Erythroblast (primary cell): ENCODE results near the gene DNAJC2.

ENCODE experiments used
- GATA1 ChIP-seq: IDR thresholded peaks from 2 replicates; pipeline ENCODE4 v1.6.1; 2011; ENCODE audit warnings: low read depth, mild to moderate bottlenecking, control low read depth, low read length, moderate library complexity
- POLR2A ChIP-seq: IDR thresholded peaks from 2 replicates; pipeline ENCODE4 v1.6.1; 2011; ENCODE audit warnings: mild to moderate bottlenecking, low read length

DNA sequence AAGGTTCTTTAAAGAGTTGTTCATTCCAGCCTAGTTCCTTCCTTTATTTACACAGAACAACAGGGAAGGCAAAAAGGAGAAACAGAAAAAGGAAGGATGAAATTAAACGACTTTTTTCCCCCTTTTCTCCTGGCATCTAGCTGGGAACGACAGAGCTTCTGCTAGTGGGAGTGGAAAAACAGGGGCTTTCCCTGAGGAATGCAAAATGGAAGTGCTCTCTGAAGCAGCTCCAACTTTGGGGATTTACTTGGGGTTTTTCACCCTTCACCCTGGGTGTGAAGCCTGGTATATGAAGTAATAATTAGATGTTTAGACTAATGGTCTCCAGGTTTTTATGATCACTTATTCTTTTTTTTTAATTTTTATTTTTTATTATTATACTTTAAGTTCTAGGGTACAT is 43.1 kb downstream of the DNAJC2 start:
- TF ChIP-seq POLR2A (no peak), GATA1 (no peak)
